HG02970 (cell line): ENCODE measurements around the gene FSTL4.

Experiments
- ATAC-seq: cut with Tn5 transposase; IDR thresholded peaks from one replicate; pipeline ENCODE4 v1.9.1; 2021; ENCODE audit warnings: mild to moderate bottlenecking, moderate library complexity, moderate number of reproducible peaks; ENCODE audit not compliant: unreplicated experiment, low FRiP score

The FSTL4 gene

DNA sequence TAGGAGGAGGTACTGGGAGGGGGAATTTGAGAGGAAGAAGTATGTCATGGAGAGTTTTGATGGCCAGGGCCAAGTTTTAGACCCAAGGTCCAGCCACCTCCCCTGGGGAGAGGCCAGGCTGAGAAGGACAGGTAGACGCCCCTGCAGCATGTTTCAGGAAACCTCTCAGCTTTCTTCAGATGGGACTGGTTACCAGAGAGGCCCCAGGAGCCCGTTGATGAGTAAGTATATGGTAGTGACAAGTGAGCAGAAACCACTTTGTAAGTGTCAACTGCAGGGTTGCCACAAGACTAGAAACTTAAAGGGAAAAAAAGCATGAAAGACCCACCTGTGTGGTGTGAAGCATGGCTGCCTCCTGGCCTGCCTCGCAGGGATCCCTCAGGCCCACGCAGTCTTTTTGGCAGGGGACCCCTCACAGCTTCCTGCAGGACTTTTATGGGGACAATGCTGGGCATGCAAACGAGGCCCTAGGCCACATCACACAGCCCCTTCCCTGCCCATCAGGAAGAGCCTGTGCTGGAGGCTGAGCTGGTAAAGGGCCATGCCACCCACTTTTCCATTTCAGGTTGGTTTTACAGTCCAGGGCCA, 255.9 kb downstream of the FSTL4 start:
- no peak for ATAC-seq

DNA sequence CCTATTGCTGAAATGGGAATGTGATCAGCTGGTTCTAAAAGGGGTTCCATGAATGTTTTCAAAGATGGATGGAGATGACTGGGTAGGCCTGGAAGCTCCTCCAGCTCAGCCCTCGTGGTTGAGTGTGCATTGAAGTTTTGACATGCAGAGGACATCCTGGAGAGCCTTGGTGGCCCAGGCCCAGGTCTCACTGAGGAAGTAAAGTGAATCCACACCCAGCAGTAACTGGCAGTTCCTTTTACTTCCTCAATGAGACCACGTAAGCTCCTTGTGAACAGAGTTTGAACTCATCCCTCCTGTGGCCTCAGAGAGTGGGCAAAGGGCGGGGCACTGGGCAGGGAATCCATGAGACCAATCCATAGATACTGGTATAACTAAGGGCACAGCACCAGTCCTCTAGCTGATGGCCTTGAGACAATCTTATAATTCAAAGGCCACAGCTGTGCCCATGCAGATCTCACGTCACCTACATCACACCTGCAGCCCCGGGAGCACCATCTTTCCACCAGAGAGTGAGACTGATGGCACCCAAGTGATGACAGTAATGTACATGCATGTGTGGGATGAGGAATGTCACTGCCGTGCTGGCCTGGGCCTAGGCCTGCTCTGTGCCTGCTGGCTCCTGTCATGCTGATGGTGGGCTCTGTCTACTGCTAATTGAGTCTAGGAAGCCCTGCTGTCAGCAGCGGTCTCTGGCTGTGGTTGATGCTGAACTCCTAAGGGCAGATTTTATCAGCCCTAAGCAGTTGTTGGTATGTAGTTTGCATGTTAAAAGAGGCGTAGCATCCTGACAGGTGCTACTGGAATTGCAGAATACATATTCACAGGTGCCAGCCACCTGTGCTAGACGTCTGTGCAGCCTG, 257.8 kb downstream of the FSTL4 start:
- ATAC-seq = no peak

GRCh38 chr5:133353741-133354140, 258.6 kb downstream of the FSTL4 start:
- ATAC-seq = no peak

GRCh38 chr5:133348406-133348805, 263.9 kb downstream of the FSTL4 start:
- no peak for ATAC-seq

DNA sequence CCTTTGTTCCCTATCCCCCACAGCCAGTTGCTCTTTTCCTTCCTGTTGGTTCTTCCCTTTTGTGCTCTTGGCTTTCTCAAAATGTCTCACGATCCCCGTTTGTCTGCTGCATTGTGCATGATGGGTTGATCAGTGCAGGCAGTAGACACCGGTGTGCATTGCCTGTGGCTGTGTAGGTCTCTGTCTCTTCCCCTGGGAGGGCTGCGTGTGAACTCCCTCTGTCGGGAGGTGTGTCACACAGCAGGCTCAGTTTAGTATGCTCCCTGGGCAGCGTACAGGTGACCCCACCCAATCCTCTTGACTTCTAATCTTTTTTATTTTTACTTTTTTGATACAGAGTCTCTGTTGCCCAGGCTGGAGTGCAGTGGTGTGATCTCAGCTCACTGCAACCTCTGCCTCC, 265.3 kb downstream of the FSTL4 start:
- no peak for ATAC-seq

DNA sequence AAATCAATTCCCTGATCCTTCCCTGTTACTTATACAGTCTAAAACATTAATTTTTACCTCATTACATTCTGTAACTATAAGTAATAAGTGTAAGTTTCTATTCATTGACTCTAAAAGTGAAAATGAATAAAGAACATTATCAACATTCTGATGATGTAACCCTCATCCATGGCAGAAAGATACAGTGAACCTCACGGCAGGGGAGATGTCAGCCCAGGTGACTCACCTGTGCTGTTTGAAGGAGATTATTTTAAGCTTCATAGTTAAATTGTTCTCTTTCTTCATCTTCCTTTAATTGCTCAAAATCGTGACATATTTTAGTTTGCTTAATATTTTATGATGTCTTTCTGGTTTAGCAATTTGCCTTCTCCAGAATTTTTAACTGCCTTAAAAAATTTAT, 268.1 kb downstream of the FSTL4 start:
- ATAC-seq = no peak

GRCh38 chr5:133343196-133343595, 269.1 kb downstream of the FSTL4 start:
- ATAC-seq = no peak

- no peak for ATAC-seq
Observed at GRCh38 chr5:133341915-133342710, 270.2 kb downstream of the FSTL4 start.

DNA sequence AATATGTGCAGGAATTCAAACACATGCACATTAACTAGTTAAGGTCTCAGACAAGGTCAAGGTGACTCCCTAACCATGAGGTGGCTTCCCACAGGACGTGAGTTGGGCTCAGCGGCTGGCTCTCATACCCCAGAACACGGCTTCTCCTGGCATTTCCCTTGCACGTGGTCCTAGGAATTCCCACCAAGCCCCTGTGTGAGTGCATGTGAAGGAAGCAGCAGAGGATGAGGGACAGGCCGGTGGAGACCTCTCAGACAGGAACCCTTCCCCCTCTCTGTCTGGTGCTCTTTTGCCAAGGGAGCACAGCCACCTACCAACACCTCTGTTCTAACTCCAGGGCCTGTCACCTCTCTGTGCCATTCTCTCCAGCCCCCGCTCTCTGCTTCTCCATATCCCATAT, 271.0 kb downstream of the FSTL4 start:
- ATAC-seq = no peak

DNA sequence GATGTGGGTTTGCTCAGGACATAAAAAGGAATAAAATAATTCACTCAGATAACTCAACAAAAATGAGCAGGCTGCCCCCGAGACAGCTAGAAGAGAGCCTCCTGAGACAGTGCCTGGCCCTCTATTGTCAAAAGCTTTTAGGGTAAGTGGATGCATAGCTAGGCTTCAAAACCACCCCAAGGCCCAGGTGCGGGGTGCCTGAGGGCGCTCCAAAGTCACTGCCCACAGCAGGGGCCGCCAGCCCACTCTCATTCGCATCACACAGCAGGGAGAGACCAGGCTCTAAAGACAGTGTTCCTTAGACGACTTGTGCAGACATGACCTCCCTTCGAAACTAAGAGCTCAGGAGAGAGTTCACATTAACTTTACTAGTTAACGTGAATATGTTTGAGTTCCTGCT, 271.5 kb downstream of the FSTL4 start:
- no peak for ATAC-seq

DNA sequence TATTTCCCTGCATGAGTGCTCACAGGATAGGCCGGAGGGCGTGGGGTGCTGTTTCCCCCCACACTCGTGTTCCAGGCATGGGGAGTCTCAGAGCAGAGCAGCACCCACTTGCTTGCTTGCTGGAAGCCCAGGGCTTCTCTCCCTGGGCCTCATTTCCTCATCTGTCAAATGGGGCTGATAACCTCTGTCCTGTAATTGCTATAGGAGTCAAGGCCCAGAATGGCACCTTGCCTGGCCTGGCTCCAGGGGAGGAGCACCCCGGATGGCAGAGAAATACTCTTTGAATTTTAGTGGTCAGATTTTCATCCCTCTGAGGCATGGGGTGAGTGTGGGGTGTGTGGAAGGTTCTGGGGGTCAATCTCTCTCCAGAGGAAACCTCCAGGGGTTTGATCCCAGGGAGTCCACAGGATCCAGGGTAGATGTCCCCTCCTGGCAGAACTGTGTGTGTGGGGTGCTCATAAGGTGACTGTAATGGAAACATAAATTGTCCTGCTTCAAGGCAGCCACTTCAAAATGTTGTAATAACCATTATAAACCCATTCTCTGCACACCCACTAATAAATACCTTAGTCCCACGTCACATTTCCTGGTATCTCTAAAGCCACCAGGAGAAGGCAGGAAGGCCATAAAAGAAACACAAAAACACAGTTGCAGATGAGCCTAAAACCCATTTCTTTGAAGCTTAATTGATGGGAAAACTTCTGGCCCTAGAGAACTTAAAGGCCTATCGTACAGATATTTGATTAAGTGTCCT, 272.2 kb downstream of the FSTL4 start:
- no peak for ATAC-seq

- no peak for ATAC-seq
Observed at GRCh38 chr5:133338504-133339355, 273.6 kb downstream of the FSTL4 start.

DNA sequence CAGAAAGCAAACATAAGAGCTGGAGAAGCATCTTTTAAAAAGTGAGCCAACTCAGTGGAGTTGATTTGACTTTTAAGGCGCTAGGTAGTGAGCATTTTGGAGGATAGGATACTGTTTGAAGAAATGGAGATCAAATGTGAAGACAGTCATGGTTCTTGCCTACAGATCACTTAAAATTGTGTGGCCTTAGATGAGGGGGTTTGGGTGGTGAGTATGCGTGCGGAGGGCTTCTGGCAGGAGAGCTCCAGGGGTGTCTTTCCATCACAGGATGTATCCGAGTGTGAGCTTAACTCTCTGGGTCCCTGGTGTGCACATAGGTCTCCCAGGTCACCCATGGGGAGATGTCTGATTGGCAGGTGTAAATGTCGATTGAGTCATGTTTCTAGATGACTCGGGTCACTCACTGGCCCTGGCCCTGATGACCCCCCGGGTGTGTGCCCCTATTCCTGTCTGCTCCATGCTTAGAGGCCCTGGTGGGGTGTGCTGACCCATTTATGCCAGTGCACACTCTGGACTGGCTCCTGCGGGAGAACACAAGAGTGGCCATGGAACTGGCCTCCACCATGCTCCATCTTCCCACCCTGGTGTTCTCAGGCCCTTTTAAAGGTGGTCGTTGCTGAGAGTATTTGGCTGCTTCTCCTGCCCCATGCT, 274.4 kb downstream of the FSTL4 start:
- no peak for ATAC-seq

GRCh38 chr5:133336969-133337410, 275.4 kb downstream of the FSTL4 start:
- ATAC-seq = no peak

GRCh38 chr5:133336121-133336968, 276.0 kb downstream of the FSTL4 start:
- ATAC-seq = no peak

DNA sequence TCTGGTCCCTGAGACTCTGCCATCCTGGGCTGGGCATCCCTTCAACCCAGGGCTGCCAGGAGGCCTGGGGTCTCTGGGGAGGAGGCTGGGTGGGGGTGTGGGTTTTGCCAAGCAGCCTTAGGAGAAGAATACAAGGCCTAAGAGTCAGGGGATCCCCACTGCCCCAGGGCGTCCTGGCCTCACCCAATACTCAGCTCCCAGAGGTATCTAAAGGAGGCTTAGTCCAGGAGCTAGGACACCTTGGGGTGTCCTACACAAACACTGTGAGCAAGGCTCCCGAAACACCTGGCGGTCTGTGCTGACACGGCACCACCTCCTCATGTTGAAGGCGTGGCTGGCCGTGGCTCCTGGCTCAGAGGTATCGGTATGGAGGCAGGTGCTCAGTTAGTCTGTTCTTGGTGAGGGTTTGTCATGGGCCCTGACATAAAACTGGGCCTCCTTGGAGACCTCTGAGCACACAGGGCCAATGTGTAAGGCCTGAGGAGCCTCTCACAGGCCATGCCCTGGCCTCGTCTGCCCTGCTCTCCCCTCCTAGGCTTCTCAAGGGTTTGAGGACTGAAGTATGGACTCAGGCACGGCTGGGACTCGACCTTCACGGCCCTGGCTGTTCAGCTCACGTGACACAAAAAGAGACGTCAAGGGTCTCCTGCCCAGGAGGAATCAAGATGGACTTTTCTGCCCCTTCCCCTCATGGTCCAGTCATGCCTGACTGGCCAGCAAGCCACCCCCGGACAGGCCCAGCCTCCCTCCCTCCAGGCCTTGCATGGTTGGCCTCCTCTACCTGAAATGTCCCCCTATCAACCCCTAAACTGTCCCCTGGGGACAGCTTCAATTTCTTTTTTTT, 277.3 kb downstream of the FSTL4 start:
- no peak for ATAC-seq
